HEK293 (cell line): Measurements from ENCODE around the gene NAA80.

ENCODE experiments used
- CTCF ChIA-PET: fragments of 350-600 bp; formaldehyde crosslinking; extraction: SDS; loops from one replicate; lab custom pipeline; 2021; ENCODE audit warnings: antibody characterized with exemption; lab: Yijun Ruan, JAX
- POLR2A ChIA-PET: fragments of 300-600 bp; formaldehyde crosslinking; extraction: SDS; loops from one replicate; lab custom pipeline; 2020; ENCODE audit warnings: antibody characterized with exemption, inconsistent platforms; lab: Yijun Ruan, JAX
- H3K27ac ChIP-seq: fragments of 200-500 bp; sonication (Bioruptor generic); 2 replicates; pipeline ENCODE4 v1.5.1; 2014; ENCODE audit warnings: low read depth, low read length, control low read depth, inconsistent platforms; ENCODE audit errors: extremely low read depth
- H3K36me3 ChIP-seq, 2 experiments: fragments of 200-500 bp in 1 of 2; sonication (Bioruptor generic) in 1 of 2; 1 replicate in 1 of 2; 2 replicates in 1 of 2; pipeline ENCODE4 v1.5.1; 2014 to 2017; ENCODE audit warnings: inconsistent platforms in 2 of 2, low read length in 2 of 2; ENCODE audit not compliant: control insufficient read depth in 2 of 2, insufficient read depth in 1 of 2
- H3K4me1 ChIP-seq: fragments of 200-500 bp; sonication (Bioruptor generic); 2 replicates; pipeline ENCODE4 v1.5.1; 2014; ENCODE audit warnings: mild to moderate bottlenecking, low read length, inconsistent platforms; ENCODE audit not compliant: control insufficient read depth, insufficient read depth
- H3K4me3 ChIP-seq: 2 replicates; pipeline ENCODE4 v1.5.1; 2011; ENCODE audit warnings: low read depth, mild to moderate bottlenecking, control low read depth, low read length, moderate library complexity
- H3K9me3 ChIP-seq: fragments of 200-500 bp; sonication (Bioruptor generic); 2 replicates; pipeline ENCODE4 v1.5.1; 2014; ENCODE audit warnings: low read depth, low read length, inconsistent platforms; ENCODE audit not compliant: control insufficient read depth, insufficient read depth
- AEBP2 ChIP-seq: fragments of 450-650 bp; formaldehyde crosslinking; IDR thresholded peaks from 2 replicates; pipeline ENCODE4 v1.5.1; 2016; ENCODE audit warnings: missing biosample characterization, missing genetic modification characterization, borderline replicate concordance
- HIC1 ChIP-seq: fragments of 450-650 bp; formaldehyde crosslinking; IDR thresholded peaks from 2 replicates; pipeline ENCODE4 v1.5.1; 2016; ENCODE audit warnings: missing biosample characterization, missing genetic modification characterization
- KLF7 ChIP-seq: fragments of 450-650 bp; formaldehyde crosslinking; IDR thresholded peaks from 2 replicates; pipeline ENCODE4 v1.5.1; 2016; ENCODE audit warnings: missing biosample characterization, missing genetic modification characterization, borderline replicate concordance
- PATZ1 ChIP-seq: fragments of 450-650 bp; formaldehyde crosslinking; IDR thresholded peaks from 2 replicates; pipeline ENCODE4 v1.5.1; 2016; ENCODE audit warnings: missing biosample characterization, missing genetic modification characterization
- ZBTB10 ChIP-seq: fragments of 450-650 bp; formaldehyde crosslinking; IDR thresholded peaks from 2 replicates; pipeline ENCODE4 v1.5.1; 2016; ENCODE audit warnings: missing biosample characterization, missing genetic modification characterization
- ZBTB17 ChIP-seq: fragments of 450-650 bp; formaldehyde crosslinking; IDR thresholded peaks from 2 replicates; pipeline ENCODE4 v1.5.1; 2016; ENCODE audit warnings: missing biosample characterization, missing genetic modification characterization
- ZNF19 ChIP-seq: fragments of 450-650 bp; formaldehyde crosslinking; IDR thresholded peaks from 2 replicates; pipeline ENCODE4; 2016; ENCODE audit warnings: missing biosample characterization, missing genetic modification characterization, low read depth
- ZNF2 ChIP-seq: fragments of 450-650 bp; formaldehyde crosslinking; IDR thresholded peaks from 2 replicates; pipeline ENCODE4 v1.5.1; 2016; ENCODE audit warnings: missing biosample characterization, missing genetic modification characterization
- ZNF24 ChIP-seq: fragments of 450-650 bp; formaldehyde crosslinking; IDR thresholded peaks from 2 replicates; pipeline ENCODE4 v1.5.1; 2016; ENCODE audit warnings: missing biosample characterization, missing genetic modification characterization
- ZNF558 ChIP-seq: fragments of 450-650 bp; formaldehyde crosslinking; IDR thresholded peaks from 2 replicates; pipeline ENCODE4 v1.5.1; 2016; ENCODE audit warnings: missing biosample characterization, missing genetic modification characterization
- ZNF560 ChIP-seq: fragments of 450-650 bp; formaldehyde crosslinking; IDR thresholded peaks from 2 replicates; pipeline ENCODE4 v1.5.1; 2017; ENCODE audit warnings: missing biosample characterization, missing genetic modification characterization, borderline replicate concordance
- ZNF596 ChIP-seq: fragments of 450-650 bp; IDR thresholded peaks from 2 replicates; pipeline ENCODE4 v1.5.0; 2018; ENCODE audit warnings: missing biosample characterization, mild to moderate bottlenecking, missing genetic modification characterization, moderate library complexity
- ZNF692 ChIP-seq: fragments of 450-650 bp; formaldehyde crosslinking; IDR thresholded peaks from 2 replicates; pipeline ENCODE4 v1.5.1; 2016; ENCODE audit warnings: missing biosample characterization, missing genetic modification characterization
- ZNF707 ChIP-seq: fragments of 450-650 bp; formaldehyde crosslinking; IDR thresholded peaks from 2 replicates; pipeline ENCODE4 v1.5.1; 2016; ENCODE audit warnings: missing biosample characterization, missing genetic modification characterization
- ZNF747 ChIP-seq: fragments of 450-650 bp; formaldehyde crosslinking; IDR thresholded peaks from 2 replicates; pipeline ENCODE4 v1.5.1; 2016; ENCODE audit warnings: missing biosample characterization, missing genetic modification characterization
- ZNF791 ChIP-seq: fragments of 450-650 bp; formaldehyde crosslinking; IDR thresholded peaks from 2 replicates; pipeline ENCODE4 v1.5.1; 2016; ENCODE audit warnings: missing biosample characterization, missing genetic modification characterization
- ZNF837 ChIP-seq: fragments of 450-650 bp; formaldehyde crosslinking; IDR thresholded peaks from 2 replicates; pipeline ENCODE4 v1.5.1; 2016; ENCODE audit warnings: missing biosample characterization, missing genetic modification characterization
- ZSCAN16 ChIP-seq: fragments of 450-650 bp; formaldehyde crosslinking; IDR thresholded peaks from 2 replicates; pipeline ENCODE4 v1.5.1; 2016; ENCODE audit warnings: missing biosample characterization, missing genetic modification characterization
- ZSCAN30 ChIP-seq: fragments of 450-650 bp; IDR thresholded peaks from 2 replicates; pipeline ENCODE4 v1.5.1; 2018; ENCODE audit warnings: missing biosample characterization, mild to moderate bottlenecking, missing genetic modification characterization, moderate library complexity
- TF ChIP-seq, protein P1 (sequence below): sonication (generic); formaldehyde crosslinking; IDR thresholded peaks from 2 replicates; pipeline ENCODE4 v1.8.1; 2022; ENCODE audit warnings: mild to moderate bottlenecking, moderate library complexity, missing genetic modification reagents
- TF ChIP-seq, protein P2 (sequence below): fragments of 450-650 bp; formaldehyde crosslinking; IDR thresholded peaks from 2 replicates; pipeline ENCODE4; 2016; ENCODE audit warnings: missing biosample characterization, missing genetic modification characterization

The NAA80 gene

DNA sequence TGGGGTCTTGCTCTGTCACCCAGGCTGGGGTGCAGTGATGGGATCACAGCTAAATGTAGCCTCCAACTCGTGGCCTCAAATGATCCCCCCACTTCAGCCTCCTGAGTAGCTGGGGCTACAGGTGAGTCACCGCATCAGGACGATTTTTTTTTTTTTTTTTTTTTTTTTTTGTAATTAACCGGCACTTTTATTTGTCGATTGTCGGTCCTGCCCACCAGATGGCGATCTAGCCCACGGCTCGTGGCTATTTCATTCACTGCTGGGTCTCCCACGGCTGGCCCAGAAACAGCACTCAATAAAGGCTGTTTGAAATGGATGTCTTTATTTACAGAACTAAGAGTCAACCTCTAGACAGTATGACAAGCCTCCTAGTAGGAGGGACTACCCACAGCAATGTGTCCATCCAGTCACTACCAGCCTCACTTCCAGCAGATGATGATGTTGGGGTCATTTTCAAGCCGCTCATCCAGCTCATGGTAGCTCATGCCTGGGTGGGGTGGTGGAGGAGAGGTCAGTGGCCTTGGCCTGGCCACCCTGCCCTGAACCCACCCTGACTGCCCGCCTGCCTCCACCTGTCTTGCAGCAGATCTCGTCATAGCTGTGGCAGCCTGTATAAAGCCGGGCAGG, 48.1 kb upstream of the NAA80 start:
- no peaks in the 10 kb centered on the region for H3K9me3 ChIP-seq
- CTCF ChIA-PET, result interaction anchor here (0.5 to 5.3 kb wide), 14 partner anchors 11 to 737 kb away, joined by 3 to 27 read pairs (median 3); partner anchors contain the start of gene CISH
- no peak for TF ChIP-seq ZNF692 (tag by site-specific recombination)
- TF ChIP-seq PATZ1 (tag by site-specific recombination), result peak; percentile 46; the same call in 1 of the 2 replicates
- no peak for TF ChIP-seq ZSCAN16 (tag by site-specific recombination)
- TF ChIP-seq HIC1 (tag by site-specific recombination), result no peak
- no peak for TF ChIP-seq KLF7 (tag by site-specific recombination)
- TF ChIP-seq, protein P1, sequence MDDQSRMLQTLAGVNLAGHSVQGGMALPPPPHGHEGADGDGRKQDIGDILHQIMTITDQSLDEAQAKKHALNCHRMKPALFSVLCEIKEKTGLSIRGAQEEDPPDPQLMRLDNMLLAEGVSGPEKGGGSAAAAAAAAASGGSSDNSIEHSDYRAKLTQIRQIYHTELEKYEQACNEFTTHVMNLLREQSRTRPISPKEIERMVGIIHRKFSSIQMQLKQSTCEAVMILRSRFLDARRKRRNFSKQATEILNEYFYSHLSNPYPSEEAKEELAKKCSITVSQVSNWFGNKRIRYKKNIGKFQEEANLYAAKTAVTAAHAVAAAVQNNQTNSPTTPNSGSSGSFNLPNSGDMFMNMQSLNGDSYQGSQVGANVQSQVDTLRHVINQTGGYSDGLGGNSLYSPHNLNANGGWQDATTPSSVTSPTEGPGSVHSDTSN (CRISPR knock-in tag), result no peak
- no peak for TF ChIP-seq ZBTB10 (tag by site-specific recombination)
- no peak for TF ChIP-seq ZNF791 (tag by site-specific recombination)
- TF ChIP-seq ZNF2 (tag by site-specific recombination), result no peak
- no peak for TF ChIP-seq ZNF558
- TF ChIP-seq ZNF747 (tag by site-specific recombination), result no peak
- no peak for TF ChIP-seq ZNF24 (tag by site-specific recombination)
- no peak for TF ChIP-seq ZNF560 (tag by site-specific recombination)
- TF ChIP-seq AEBP2, result no peak
- 0 out of 2 replicates have a peak, but pooled peaks have one; percentile 20 for TF ChIP-seq ZBTB17 (tag by site-specific recombination)
- no peak for TF ChIP-seq ZNF19 (tag by site-specific recombination)
- TF ChIP-seq ZNF837 (tag by site-specific recombination), result no peak
- TF ChIP-seq, protein P2, sequence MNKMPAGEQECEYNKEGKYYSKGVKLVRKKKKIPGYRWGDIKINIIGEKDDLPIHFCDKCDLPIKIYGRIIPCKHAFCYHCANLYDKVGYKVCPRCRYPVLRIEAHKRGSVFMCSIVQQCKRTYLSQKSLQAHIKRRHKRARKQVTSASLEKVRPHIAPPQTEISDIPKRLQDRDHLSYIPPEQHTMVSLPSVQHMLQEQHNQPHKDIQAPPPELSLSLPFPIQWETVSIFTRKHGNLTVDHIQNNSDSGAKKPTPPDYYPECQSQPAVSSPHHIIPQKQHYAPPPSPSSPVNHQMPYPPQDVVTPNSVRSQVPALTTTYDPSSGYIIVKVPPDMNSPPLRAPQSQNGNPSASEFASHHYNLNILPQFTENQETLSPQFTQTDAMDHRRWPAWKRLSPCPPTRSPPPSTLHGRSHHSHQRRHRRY (tag by site-specific recombination), result no peak
- TF ChIP-seq ZNF707 (tag by site-specific recombination), result no peak
- TF ChIP-seq ZSCAN30, result no peak
- no peak for TF ChIP-seq ZNF596 (tag by site-specific recombination)

More for the DNA sequence above, 48.1 kb upstream of the NAA80 start:
- POLR2A ChIA-PET, result interaction anchor here (0.7 to 5.3 kb wide), 5 partner anchors 10 to 195 kb away, joined by 3 to 51 read pairs (median 5); partner anchors contain the start of gene TUSC2
- H3K27ac ChIP-seq, result no peak overlapping the region
- peaks cover 4% of the 10 kb centered on the region; the same call in 1 of the 2 replicates for H3K4me1 ChIP-seq
- peaks cover 0 to 50% of the 10 kb centered on the region in 2 experiments; a peak in 1 of 3 replicates for H3K36me3 ChIP-seq
- H3K4me3 ChIP-seq, result no peak overlapping the region
